ENCODE measurements around the gene TIMM50.

- TF ChIP-seq POU2F2 (IDR thresholded peaks at IDR 0.05; ENCODE audit: low read depth, low read length) (no peak), TAF1 (IDR thresholded peaks at IDR 0.05; ENCODE audit: low read depth, low read length) (no peak)
Observed at GRCh38 chr19:39474139-39474620, 6.5 kb upstream of the TIMM50 start.

All from GM12891 (cell line).